NCI-H345 (cell line): Measurements from ENCODE around the gene BORCS6.
A peak's percentile ranks its signal among the peaks of the same experiment; 100 is the strongest.
"Not testable (repeated sequence)": the region's sequence is repeated elsewhere in the genome, so short reads cannot be mapped to it uniquely, and the experiment has no call there.

ENCODE experiments used
- DNase-seq: peaks from one replicate; lab custom pipeline; 2025; lab: John Stamatoyannopoulos, UW

Gene BORCS6

DNA sequence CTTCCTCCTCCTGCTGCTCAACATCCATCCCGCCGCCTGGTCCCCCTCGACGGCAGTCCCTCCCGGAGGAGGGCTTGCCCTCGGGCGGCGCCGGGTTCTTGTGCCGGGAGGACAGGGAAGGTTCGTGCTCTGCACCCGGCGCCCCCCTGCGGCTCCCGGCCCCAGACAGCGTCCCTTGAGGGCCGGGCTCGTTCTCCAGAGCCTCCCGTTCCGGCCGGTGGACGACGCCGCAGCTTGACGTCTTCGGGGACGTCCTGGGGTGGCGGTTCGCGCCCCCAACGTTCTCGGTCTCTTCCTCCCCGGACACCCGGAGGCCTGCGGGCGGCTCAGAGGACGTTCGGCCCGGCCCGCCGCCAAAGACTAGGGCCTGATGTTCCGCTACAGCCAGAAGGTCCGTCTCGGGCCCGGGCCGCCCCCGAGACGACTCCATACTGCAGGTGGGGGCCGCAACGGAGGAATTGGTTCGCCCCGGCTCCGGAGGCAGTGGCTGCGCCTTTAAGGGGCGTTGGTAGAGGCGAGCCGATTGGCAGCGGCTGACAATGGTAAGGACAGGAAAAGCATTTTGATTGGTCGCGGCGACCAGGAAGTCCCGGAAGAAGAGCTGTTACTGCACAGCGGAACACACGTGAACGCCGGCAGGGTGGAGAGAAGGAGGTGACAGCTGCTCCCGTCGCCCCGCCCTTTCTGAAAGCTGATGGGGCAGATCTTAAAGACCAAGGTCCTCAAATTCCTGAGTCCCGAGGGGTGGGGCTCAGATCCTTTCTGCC is at the start of gene BORCS6:
TSS of gene BORCS6 (minus strand) at position 470 of the 767 bp plus-strand sequence. CDS start at position 430, 40 bp downstream.
- DNase-seq: peak; percentile 93

GRCh38 chr17:8237886-8238285 is 47.9 kb upstream of the BORCS6 start:
- no peak for DNase-seq

DNA sequence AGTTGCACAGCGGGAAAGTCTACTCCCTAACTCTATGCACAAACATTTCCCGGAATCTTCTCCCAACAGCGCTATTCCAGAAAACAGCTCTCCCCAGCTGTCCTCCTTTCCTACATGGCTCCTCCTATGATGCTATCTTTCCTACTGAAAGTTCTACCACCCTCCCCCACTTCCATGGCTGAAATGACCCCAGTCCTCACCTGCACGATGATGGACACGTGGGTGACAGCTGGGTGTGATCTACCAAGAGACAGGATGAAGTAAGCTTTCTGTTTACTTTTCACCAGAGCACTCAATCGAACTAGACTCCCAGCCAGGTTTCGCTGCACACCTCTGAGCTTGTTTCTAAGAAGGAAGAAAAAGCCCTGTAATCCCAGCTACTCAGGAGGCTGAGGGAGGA is 47.2 kb upstream of the BORCS6 start:
- no peak for DNase-seq

DNA sequence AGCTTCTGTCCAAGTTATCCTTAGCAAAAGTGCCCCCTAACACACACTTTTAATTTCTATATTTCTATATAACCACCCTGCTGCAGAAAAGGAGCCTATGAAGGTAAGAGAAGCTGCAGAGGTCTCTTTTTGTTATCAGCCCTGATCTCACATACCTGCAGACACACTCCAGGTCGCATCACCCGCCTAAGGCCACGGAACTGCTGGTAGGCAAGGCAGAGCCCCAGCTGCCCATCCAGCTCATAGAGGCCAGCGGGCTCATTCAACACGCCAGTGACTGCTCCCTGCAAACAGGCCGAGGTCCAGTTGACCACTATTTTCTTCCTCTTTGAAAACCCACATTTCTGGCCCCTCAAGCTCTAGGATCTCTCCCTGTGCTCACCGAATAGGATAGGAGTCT is 45.7 kb upstream of the BORCS6 start:
- DNase-seq: no peak

GRCh38 chr17:8234361-8235270 is 44.6 kb upstream of the BORCS6 start:
- no peak for DNase-seq

DNA sequence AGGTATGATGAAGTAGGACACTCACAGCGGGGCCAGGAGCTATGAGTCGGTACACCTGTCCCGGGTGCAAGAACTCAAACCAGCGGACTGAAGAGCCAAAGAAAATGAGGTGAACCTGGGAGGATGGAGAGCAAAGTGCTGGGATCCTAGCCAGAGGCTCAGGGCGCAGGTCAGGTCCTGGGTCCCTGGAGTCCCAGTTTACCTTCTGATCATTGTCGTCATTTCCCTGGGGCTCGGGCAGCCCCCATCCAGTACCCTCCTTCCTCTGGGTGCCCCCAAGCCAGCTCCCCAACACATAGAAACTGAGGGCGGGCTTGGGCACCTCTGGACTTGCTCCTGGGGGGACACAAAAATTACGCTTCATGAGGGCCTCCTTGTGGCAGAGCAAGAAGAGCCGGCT is 41.7 kb upstream of the BORCS6 start:
- DNase-seq: no peak

GRCh38 chr17:8227238-8227581 is 37.2 kb upstream of the BORCS6 start:
- no peak for DNase-seq

DNA sequence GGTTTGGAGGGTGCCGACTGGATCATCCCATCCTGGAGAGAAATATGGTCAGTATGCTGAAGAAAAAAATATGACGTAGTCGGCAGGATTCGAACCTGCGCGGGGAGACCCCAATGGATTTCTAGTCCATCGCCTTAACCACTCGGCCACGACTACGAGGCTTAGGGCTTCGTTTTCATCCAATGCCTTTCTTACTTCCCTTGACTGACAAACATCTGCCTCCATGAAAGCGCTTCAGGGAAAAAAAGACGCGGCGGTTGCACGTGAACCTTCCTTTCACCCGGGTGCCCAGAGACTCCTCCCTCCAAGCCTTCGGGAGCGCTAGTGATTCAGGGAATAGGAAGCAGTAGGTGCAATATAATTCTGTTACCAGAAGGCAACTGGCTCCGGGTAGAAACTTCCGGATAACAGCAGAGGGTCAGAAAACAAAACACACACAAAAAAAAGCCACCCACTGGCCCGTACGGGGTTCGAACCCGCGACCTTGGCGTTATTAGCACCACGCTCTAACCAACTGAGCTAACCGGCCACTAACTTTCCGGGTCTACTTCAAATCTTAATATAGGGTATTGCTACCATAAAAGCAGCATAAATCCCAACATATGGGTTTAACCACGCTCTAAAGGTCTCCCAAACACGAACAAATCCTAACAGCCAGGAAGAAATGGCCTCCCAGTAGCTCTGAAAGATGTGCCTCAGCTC is 36.7 kb upstream of the BORCS6 start:
- peak; percentile 84 for DNase-seq

- DNase-seq: peak; percentile 65
These were observed 36.0 kb upstream of the BORCS6 start for GRCh38 chr17:8225813-8226535.

DNA sequence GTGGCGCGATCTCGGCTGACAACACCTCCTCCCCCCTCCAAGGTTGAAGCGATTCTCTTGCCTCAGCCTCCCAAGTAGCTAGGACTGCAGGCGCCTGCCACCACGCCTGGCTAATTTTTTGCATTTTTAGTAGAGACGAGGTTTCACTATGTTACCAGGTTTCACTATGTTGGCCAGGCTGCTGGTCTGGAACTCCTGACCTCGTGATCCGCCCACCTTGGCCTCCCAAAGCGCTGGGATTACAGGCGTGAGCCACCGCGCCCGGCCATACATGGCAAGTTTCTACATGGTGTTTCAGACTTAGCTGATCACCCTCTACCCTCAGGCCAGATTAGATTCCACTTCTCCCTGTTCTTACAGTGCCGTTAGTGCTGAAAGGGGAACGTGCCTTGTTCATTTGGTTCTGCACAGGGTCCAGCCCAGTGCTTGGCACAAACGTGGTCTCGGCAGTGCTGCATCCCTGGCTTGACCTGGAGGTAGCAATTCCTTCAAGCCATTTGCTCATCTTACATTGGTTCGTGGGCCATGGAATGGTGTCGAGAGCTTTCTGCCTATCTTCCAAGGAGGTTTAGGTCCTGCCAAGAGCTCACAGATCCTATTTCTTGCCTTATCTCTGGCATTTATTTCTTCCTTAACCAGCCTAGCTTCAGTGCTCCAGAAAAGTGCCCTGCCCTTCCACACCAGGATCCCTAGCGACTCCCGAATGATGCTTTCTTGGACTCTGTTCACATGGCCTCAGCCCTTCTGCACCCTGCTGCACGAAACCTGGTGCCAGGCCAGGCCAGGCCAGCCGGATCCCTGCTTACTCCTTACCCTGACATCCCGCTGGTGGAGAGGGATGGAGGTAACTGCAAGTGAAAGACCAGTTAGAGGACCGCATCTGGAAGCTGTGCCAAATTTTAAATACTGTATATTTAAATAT is 35.2 kb upstream of the BORCS6 start:
- no peak for DNase-seq

DNA sequence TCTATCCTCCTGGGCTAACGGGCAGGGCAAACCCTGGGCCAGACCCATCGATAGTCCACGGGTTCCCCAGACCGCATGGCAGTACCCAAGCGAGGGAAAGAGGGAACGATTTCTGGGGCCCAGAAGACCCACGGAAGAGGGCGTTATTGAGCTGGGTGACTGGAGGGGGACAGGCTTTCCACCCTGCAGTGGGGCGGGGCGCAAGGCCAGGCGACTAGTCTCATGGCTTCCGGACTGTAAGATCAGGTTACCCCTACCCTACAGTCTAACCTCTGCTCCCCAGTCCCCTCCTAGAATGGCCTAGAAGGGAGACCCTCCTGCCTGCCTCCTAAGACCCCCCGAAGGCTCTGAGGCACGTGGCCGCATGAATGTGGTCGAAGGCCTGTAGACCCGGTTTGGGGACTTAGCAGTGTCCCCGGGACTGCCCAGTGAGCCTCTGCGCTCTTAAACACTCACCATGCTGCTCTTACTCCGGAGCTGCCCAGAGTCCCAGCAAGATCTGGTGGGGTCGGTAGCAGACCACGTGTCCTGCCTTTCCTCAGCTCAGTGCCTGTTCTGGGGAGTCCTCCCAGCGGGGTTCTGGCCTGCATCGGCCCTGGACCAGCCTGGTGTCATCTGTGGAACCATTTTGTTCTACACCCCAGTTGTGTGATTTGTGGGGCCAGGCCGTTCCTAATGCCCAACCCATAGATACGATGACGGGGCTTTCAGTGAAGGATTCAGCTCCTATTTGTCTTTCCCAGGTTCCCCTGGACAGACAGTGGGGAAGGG is 33.6 kb upstream of the BORCS6 start:
- DNase-seq: peak; percentile 61

- DNase-seq: peak; percentile 80
These were observed 32.8 kb upstream of the BORCS6 start for GRCh38 chr17:8222630-8223355.

- DNase-seq: no peak
These were observed 32.3 kb upstream of the BORCS6 start for GRCh38 chr17:8222380-8222629.

DNA sequence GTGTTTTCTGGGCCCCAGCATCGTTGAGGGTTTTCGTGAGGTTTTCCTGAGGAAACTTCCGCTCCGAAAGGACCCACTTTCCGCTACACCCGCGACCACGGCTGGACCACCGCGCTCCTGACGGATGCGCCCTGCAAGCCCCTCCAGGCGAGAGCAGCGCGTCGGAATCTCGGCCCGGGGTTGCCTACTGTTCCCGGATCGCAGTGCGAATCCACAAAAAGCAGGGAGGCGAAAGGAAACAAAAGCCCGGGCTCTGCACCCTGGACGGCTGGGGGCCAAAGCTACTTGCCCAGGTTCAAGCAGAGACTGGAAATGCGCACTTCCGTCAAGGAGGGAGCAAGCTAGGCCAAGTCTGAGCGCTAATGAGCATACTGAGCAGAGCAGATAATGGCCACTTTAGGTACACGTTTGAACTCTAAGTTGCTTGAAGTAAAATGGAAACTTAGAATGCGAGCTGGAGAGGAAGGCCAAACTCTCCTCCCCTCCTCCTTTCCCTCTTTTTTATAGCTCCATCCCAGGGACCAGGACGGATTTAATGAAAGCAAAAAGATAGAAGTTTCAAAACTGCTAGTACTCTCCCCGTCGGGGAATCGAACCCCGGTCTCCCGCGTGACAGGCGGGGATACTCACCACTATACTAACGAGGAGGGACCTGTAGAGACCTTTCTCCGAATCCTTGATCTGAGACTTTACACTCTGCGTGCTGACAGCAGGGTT is 31.8 kb upstream of the BORCS6 start:
- DNase-seq: peak; percentile 83

DNA sequence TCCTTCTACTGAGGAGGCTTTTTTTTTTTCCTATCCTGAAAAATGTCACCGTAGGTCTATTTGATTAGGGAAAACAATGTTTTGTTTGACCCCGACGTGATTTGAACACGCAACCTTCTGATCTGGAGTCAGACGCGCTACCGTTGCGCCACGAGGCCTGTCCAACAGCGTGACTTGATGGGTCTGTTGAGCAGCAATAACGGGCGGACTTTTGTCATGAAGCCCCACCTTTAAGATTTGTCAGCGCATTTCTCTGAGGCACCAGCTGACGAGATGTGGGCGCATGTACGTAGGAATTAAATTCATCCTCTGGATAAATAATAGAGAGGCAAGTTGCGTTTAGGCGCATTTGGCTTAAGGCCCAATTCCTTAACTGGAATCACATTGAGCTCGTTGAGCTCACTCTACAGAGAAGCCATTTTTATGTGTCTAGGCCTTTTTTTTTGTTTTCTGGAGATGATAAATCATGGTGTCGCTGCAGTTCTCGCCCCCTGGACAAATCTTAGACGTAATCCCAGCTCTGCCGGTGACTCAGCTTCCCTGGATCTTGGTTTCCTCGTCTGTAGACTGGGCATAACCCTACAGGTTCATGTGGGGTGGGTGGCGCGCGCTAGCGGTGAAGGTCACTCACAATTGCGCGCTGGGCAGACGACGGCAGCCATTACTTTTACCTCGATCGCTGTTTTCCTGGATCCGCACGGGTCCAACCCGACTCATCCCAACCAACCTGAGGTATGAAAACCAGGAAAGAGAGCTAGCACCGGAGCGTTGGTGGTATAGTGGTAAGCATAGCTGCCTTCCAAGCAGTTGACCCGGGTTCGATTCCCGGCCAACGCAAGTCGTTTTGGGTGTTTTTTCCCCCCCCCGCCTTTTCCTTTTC is 31.0 kb upstream of the BORCS6 start:
- DNase-seq: peak; percentile 88

DNA sequence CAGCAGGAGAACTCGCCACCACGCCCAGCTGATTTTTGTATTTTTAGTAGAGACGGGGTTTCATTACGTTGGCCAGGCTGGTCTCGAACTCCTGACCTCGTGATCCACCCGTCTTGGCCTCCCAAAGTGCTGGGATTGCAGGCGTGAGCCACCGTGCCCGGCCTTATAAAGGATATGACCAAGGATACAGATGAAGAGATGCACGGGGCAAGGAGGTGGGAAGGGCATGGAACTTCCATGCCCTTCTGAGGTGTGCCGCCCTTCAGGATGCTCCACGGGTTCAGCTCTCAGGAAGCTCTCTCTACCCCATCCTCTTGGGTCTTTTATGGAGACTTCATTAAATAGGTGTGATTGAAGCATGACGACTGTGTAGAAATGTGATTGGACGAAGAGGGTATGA is 24.0 kb upstream of the BORCS6 start:
- not testable (repeated sequence) for DNase-seq

- no peak for DNase-seq
These were observed 22.6 kb upstream of the BORCS6 start for GRCh38 chr17:8212312-8213180.
